GM12878 (cell line): Measurements from ENCODE around the gene CBLB. TPM values are rescaled to one million over a fixed set of nuclear protein-coding genes. Genes with fewer than 3 reads are reported as not detected.

Experiments used
- ASH2L ChIP-seq: fragments of 300-600, 200-600 bp; sonication (generic); IDR thresholded peaks from 2 replicates; pipeline ENCODE4 v1.6.1; 2017; ENCODE audit warnings: low read depth, mild to moderate bottlenecking, borderline replicate concordance
- CBX5 ChIP-seq: sonication (generic); IDR thresholded peaks from 2 replicates; pipeline ENCODE4 v1.6.1; 2016; ENCODE audit warnings: low read depth, moderate library complexity, mild to moderate bottlenecking, inconsistent platforms
- CUX1 ChIP-seq: IDR thresholded peaks from 2 replicates; pipeline ENCODE4 v1.6.1; 2012; ENCODE audit warnings: improper control_type of control experiment, low read depth, low read length; ENCODE audit not compliant: insufficient replicate concordance
- DPF2 ChIP-seq: fragments of 450-650 bp; IDR thresholded peaks from 2 replicates; pipeline ENCODE4 v1.6.1; 2017; ENCODE audit warnings: mild to moderate bottlenecking
- EED ChIP-seq: sonication (generic); IDR thresholded peaks from 2 replicates; pipeline ENCODE4 v1.6.1; 2016; ENCODE audit warnings: antibody characterized with exemption, low read depth
- GABPA ChIP-seq: IDR thresholded peaks from 2 replicates; pipeline ENCODE4 v1.6.1; 2014; ENCODE audit warnings: antibody characterized with exemption, low read depth, mild to moderate bottlenecking, inconsistent platforms
- HDAC2 ChIP-seq: fragments of 200-600 bp; sonication (generic); IDR thresholded peaks from 2 replicates; pipeline ENCODE4 v1.6.1; 2017
- HDGF ChIP-seq: fragments of 450-650 bp; IDR thresholded peaks from 2 replicates; pipeline ENCODE4 v1.6.1; 2016; ENCODE audit warnings: antibody characterized with exemption
- JUNB ChIP-seq: IDR thresholded peaks from 2 replicates; pipeline ENCODE4 v1.6.1; 2016; ENCODE audit warnings: antibody characterized with exemption, mild to moderate bottlenecking
- KLF5 ChIP-seq: fragments of 450-650 bp; IDR thresholded peaks from 2 replicates; pipeline ENCODE4 v1.6.1; 2014; ENCODE audit warnings: mild to moderate bottlenecking; ENCODE audit not compliant: partially characterized antibody
- MAX ChIP-seq: IDR thresholded peaks from 2 replicates; pipeline ENCODE4 v1.6.1; 2012; ENCODE audit warnings: low read depth, low read length, improper control_type of control experiment
- NR2C2 ChIP-seq: IDR thresholded peaks from 2 replicates; pipeline ENCODE4 v1.6.1; 2011; ENCODE audit warnings: borderline replicate concordance, low read depth; ENCODE audit not compliant: control insufficient read depth, insufficient read length
- PAX5 ChIP-seq: IDR thresholded peaks from 2 replicates; pipeline ENCODE4 v1.6.1; 2011; ENCODE audit warnings: low read depth, low read length, borderline replicate concordance
- PBX3 ChIP-seq: IDR thresholded peaks from 2 replicates; pipeline ENCODE4 v1.6.1; 2011; ENCODE audit warnings: mild to moderate bottlenecking, low read depth, low read length, moderate library complexity; ENCODE audit not compliant: insufficient replicate concordance
- POLR2AphosphoS5 ChIP-seq: IDR thresholded peaks from 2 replicates; pipeline ENCODE4 v1.6.1; 2011; ENCODE audit warnings: mild to moderate bottlenecking, low read length, inconsistent platforms
- RAD21 ChIP-seq: IDR thresholded peaks from 2 replicates; pipeline ENCODE4 v1.6.1; 2011; ENCODE audit warnings: mild to moderate bottlenecking, low read depth, low read length, moderate library complexity; ENCODE audit not compliant: insufficient read depth
- SMAD5 ChIP-seq: IDR thresholded peaks from 2 replicates; pipeline ENCODE4 v1.6.1; 2016; ENCODE audit warnings: antibody characterized with exemption, low read depth
- SREBF2 ChIP-seq: IDR thresholded peaks from 2 replicates; pipeline ENCODE4 v1.6.1; 2012; ENCODE audit warnings: mild to moderate bottlenecking, low read length
- SUZ12 ChIP-seq: fragments of 200-600 bp; sonication (generic); IDR thresholded peaks from one replicate; pipeline ENCODE4 v1.6.1; 2018; ENCODE audit warnings: antibody characterized with exemption, mild to moderate bottlenecking; ENCODE audit not compliant: unreplicated experiment
- TAF1 ChIP-seq: IDR thresholded peaks from 2 replicates; pipeline ENCODE4 v1.6.1; 2011; ENCODE audit warnings: mild to moderate bottlenecking, low read depth, low read length, borderline replicate concordance
- TCF12 ChIP-seq: IDR thresholded peaks from 2 replicates; pipeline ENCODE4 v1.6.1; 2011; ENCODE audit warnings: low read depth, mild to moderate bottlenecking, low read length
- USF2 ChIP-seq: IDR thresholded peaks from 2 replicates; pipeline ENCODE4 v1.6.1; 2011; ENCODE audit warnings: low read depth, low read length, improper control_type of control experiment, borderline replicate concordance
- ZBTB33 ChIP-seq: fragments of 450-650 bp; IDR thresholded peaks from 2 replicates; pipeline ENCODE4 v1.6.1; 2017; ENCODE audit warnings: mild to moderate bottlenecking
- ZNF274 ChIP-seq: IDR thresholded peaks from one replicate; pipeline ENCODE4 v1.8.0; 2011; ENCODE audit not compliant: insufficient read length, insufficient read depth
- polyA plus RNA-seq, 11 experiments: library from polyadenylated mRNA; depleted of rRNA in 4 of 11; unstranded in 6 of 11; stranded (reverse) in 5 of 11; fragments of >200 nt; fragmentation: Nextera tagmentation in 4 of 11; fragmentation: Illumina TruSeq in 1 of 11; extraction: Ambion mirVana in 4 of 11; extraction: Trizol in 1 of 11; gene quantifications; 1 replicate in 1 of 11; 2 replicates in 10 of 11; pipeline versions ENCODE4 v1.2.1 to v1.2.3, GENCODE V29; 2011 to 2016; ENCODE audit warnings: inconsistent platforms in 2 of 11, missing spikeins in 2 of 11, low read depth in 1 of 11
- total RNA-seq, 4 experiments: library from RNA; depleted of rRNA in 3 of 4; stranded (reverse); fragments of >200 nt in 3 of 4; fragmentation: Illumina TruSeq in 1 of 4; extraction: Trizol in 1 of 4; gene quantifications; 2 replicates each; pipeline versions ENCODE4 v1.2.1 to v1.2.3, GENCODE V29; 2013 to 2021

The CBLB gene
- total and polyA plus RNA-seq, 10 of the 15 experiments (the other 5 are each of a cell fraction or from before 2014, with no cell fraction given): 17.2 to 107 (median 41.9) TPM

GRCh38 chr3:105802118-105802706 is 66.6 kb downstream of the CBLB start (continued):
- TF ChIP-seq MAX: no peak
- no peak for TF ChIP-seq ZNF274
- TF ChIP-seq JUNB: peak; percentile 49; the same call in 1 of the 2 replicates
- no peak for TF ChIP-seq CUX1
- no peak for TF ChIP-seq ZBTB33
- TF ChIP-seq GABPA: no peak
- no peak for TF ChIP-seq EED
- TF ChIP-seq PBX3: no peak
- TF ChIP-seq SUZ12: no peak
- TF ChIP-seq USF2: no peak
- TF ChIP-seq NR2C2: no peak
- TF ChIP-seq PAX5: no peak
- no peak for TF ChIP-seq RAD21
- no peak for TF ChIP-seq DPF2
- TF ChIP-seq SREBF2: no peak
- no peak for TF ChIP-seq TCF12
- no peak for TF ChIP-seq CBX5
- peak; percentile 57 for TF ChIP-seq POLR2AphosphoS5
- no peak for TF ChIP-seq TAF1
- TF ChIP-seq KLF5: no peak
- no peak for TF ChIP-seq ASH2L
- no peak for TF ChIP-seq HDGF
- TF ChIP-seq HDAC2: no peak
- no peak for TF ChIP-seq SMAD5
